HG03354 (cell line): ENCODE results near the gene UNK.
A peak's percentile ranks its signal among the peaks of the same experiment; 100 is the strongest.

Source experiments
- ATAC-seq: cut with Tn5 transposase; IDR thresholded peaks from one replicate; pipeline ENCODE4 v1.9.1; 2021; ENCODE audit warnings: mild to moderate bottlenecking; ENCODE audit not compliant: unreplicated experiment, poor library complexity, severe bottlenecking

The UNK gene

DNA sequence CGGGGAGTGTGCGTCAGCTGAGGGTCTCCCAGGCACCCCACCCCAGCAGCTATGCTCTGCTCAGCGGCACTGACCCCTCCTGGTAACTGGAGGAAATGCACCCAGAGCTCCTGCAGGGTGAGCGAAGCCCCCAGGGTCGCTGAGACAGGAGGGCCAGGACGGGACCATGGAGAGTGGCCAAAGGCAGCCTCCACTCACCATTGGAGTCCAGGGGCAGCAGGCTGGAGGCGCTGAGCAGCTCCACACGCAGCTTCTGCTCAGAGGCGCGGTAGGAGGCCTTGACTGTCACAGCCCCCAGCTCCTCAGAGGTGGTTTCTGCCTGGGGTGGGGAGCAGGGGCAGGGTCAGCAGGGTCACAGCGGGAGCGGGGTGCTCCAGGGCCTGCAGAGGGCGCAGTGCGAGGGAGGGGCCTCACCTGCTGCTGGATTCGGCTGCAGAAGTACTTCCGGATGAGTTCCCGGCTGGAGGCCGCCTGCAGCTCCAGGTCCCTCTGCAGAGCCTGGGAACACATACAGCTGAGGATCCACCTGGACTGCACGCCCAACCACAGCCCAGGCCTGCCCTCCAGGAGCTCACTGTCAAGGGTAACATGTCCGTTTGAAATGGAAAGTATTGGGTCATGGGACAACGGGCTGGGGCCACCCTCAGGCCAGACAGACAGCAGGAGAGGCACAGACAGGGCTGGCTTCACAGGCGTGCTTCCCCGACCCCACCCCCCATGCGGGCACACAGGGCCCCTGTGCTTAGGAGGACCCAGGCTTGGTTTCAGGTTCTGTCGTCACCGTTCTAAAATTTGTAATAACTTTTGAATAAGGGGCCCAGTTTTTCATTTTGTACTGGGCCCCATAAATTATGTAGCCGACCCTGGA lies 45.8 kb downstream of the UNK start:
- ATAC-seq: no peak

DNA sequence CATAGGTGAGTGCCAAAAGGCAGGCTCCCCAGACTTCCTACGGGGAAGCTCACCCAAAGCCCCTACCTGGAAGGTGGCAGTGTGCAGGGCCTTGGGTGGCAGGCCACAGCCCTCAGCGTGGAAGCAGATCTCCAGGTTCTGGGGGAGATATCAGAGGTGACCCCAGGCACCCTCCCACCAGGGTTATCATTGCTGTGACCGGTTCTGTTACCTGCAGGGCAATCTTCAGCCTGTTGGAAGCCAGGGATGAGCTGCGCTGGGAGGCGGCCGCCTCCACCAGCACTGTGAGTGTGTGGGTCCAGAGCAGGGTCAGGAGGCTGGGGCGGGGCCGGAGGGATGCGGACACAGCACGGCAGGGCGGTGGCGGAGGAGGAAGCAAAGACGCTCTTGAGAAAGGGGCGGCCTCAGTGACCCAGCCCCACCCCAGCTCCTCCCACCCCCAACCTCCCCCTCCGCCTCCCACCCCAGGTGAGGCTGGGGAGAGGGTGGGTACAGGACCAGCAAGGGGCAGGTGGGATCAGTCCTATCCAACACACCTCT lies 46.5 kb downstream of the UNK start:
- no peak for ATAC-seq

DNA sequence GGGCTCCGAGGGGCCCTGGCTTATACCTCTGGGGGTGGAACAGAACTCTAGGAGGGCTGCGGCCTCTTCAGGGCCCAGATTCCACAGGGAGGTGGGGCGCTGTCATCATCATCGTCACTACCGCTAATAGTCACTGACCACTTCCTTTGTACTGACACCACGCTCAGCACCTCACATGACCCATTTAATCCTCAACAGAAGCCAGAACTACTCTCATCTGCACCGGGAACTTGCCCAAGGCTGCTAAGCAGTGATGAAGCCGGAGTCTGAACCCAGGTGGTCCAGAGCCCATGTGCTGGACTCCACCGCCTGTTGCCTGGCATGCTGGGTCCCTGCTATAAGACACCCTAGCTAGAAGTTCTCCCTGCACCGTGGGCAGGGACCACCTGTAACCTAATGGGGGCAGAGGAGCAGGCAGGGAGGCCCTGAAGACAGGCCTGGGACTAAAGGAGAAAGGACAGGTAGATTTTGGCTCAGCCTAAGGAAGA lies 47.6 kb downstream of the UNK start:
- ATAC-seq: no peak

DNA sequence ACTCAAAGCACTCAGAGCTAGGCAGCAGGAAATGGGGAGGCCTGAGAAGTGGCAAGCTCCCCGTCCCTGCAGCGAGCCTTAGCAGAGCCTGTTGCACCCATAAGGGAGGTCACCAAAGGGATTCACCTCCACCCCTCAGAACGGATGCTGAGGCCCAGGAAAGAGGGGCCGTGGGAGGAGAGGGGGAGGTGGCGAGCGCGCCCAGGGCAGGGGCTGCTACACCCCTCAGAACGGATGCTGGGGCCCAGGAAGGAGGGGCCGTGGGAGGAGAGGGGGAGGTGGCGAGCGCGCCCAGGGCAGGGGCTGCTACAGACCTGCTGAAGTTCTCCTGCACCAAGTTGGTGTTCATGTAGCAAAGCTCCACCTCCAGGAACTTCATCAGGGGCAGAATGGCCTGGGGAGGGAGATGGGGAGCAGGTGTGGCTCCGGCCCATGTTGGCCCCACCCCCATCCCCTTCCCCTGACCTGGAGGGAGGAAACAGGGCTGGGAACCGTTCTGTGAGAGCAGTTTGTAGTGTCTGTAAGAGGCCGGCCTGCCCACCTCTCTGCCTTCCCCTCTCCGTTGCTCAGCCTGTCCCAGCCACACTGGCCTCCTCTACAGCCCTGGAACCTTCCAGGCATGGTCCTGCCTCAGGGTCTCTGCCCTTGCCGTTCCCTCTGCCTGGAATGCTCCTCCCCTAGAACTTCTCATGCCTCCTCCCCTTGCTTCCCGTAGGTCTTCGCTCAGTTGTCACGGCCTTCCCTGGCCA lies 48.2 kb downstream of the UNK start:
- no peak for ATAC-seq

DNA sequence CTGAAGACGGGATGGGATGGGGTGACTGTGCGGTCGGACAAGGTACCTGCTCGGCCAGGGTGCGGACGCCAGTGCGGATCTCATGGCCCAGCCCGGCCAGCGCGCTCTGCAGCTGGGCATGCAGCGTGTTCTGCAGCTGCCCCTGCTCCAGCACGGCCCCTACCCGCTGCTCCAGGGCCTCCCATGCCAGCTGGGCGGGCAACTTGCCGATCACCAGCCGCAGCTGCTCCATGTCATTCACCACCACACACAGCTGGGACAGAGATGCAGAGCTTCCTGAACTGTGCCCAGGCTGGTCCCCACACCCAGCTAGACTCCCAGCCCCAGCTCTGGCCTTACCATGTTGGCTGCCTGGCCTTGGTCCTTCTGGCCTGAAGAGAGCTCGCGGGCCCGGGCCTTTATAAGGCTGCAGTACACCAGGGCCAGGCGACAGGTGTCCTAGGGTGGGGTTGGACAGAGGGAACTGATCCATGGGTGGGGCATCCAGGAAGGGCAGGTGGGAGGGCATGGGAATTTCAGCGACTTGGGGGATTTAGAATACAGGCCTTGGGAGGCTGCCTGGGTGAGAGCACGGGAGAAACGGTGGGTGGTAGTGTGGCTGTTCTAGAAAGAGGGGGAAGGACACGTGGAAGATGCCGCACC lies 49.8 kb downstream of the UNK start:
- ATAC-seq: no peak

DNA sequence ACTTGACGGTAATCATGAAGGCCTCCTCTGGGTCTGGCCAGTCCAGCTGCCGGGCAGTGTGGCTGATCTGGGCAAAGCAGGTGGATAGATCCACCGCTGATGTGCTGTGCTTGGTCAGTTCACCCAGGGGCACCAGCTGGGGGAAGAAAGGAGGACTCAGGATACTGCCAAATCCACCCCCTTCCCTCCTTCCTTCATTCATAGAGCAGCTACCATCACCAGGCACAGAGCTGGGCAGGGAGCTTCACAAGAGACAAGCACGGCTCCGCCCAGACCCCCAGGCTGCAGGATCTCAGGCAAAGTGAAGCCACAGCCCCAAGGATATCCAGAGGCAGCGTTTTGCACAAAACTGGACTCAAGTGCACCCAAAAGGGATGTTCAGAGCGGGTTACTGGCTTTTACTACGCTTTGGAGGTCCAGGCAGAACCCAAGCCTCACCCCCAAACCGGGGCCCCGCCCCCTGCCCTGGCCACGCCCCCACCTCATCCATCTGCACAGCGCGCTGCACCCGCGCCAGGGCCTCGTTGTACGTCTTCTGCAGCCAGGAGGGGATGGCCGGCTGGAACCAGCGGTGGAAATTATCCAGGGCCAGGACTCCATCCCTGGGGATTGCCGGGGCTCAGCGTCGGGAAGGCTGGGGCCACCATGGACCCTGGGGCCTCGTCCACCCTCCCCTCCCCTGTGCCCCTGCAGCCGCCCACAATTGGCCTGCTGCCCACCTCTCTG lies 50.5 kb downstream of the UNK start:
- ATAC-seq: no peak

DNA sequence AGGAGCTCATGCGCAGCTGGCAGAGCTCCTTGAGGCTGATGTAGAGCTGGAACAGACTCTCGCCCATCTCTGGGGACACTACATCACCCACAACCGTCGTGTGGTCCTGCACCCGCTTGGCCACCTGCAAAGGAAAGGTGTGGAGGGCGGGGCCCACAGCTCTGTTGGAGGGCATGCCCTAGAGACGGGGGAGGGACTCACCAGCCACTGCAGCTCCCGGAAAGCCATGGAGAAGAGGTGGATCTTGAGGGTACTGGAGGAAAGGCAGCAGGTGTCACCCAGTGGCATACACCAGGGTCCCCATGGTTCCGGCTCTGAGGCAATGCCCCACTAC lies 51.0 kb downstream of the UNK start:
- ATAC-seq: no peak

DNA sequence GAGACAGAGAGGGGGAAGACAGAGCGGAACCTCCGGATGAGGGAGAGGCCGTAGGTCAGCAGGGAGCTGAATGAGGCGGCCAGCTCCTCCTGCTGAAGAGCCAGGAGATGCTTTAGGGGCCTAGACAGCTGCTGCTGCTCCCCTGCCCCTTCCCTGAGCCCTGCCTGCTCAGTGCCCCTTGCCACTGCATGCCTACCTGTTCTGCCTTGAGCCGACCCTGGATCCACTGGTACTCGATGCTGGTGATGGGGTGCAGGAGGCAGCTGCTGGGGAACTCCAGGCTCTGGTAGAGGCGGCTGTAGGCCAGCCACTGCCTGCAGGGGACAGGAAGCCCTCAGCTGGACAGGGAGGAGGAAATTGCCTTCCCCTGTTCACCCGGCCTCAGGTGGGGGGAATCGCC lies 52.0 kb downstream of the UNK start:
- ATAC-seq: no peak

DNA sequence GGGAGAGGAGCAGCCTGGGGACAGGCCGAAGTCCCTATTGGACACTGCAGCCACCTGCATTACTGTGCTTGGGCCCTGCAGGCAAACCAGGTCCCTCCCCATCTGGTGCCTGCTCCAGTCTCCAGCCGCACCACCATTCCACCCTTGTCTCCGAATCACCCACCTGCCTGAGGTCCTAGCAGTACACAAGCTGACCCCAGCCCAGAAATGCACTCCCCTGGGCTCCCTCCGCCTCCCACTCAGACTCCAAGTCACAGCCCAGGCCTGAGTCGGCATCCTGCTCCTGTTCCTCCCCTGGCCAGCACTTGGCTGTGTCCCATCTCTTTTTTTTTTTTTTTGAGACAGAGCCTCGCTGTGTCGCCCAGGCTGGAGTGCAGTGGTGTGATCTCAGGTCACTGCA lies 53.3 kb downstream of the UNK start:
- ATAC-seq: no peak

DNA sequence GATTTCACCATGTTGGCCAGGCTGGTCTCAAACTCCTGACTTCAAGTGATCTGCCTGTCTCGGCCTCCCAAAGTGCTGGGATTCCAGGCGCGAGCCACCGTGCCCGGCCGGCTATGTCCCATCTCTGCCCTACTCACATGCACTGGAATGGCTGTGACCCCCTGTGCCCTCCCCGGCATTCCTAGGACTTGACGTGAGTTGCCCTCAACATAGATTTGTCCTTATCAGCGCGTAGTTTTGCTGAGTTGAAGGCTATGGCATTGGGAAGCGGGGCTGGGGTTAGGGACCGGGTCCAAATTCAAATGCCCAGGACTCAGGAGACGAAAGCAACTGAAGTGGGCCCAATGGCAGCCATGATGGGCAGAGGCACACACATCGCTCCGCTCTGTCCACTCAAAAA lies 53.8 kb downstream of the UNK start:
- no peak for ATAC-seq

DNA sequence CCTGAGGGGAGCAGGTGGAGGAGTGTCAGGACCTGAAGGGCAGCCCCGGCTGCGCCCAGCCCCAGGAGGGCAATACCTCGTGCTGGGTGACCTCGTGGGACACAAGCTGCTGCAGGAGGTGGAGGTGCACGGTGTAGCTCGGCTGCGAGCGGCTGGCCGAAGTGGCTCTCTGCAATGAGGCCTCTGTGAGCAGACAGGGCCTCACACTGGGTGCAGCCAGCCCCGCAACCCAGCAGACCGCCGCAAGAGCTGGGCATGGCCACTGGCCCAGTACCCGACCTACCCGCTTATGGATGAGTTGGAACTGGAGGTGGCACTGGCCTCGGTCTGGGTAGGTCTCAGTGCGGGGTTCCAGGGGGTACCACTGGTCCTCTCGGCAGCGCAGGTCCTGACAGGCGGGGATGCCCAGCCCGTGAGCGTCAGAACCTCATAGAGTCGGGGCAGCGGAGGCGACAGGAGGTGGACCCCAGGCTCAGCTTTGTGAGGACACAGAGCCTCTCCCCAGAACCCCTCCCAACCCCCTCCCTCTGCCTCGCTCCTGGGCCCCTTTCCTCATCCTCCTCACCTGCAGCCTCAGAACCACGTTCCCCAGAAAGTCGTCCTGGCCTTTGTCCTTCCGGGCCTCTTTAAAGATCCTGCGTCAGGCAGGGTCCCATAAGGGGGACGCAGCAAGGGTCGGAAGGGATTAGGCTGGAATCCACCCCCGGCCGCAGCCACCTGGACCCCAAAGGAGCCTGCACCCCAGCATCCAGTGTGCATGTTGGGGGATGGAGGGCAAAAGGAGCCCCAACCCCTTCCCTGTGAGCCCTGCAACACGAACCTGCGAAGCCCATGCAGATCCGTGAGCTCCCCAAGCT lies 55.6 kb downstream of the UNK start:
- ATAC-seq: no peak

DNA sequence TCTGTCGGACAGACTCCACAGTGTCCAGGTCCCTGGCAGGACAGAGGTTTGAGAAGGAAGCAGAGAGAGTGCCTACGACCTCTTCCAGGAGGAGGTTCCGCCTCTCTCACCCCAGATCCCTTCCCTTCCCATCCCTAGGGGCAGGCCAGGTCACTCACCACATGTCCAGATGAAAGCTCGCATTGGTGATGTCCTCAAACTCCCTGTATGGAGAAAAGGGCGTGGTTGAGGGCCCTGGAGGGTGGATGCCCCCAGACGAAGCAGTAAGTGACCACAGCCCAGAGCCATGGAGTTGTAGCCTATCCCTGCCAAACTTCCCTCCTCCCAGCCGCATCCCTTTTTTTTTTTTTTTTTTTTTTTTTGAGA lies 56.2 kb downstream of the UNK start:
- no peak for ATAC-seq

DNA sequence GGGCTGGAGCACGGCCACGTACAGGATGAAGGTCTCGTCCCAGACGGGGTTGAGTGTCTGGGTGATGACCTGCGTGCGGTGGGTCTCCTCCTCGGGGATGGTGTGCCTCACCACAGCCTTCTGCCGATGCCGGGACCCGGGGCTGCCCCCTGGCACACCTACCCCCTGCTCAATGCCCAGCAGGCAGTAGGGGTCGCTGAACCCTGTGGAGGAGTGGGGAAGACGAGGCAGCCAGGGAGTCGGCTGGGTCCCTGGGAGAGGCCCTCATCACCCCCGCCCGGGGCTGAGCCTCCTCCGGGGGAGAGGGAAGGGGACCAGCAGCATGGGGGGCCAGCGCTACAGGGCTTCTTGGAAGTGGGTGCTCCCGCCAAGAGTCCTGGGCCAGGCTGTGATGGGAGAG lies 57.8 kb downstream of the UNK start:
- no peak for ATAC-seq

DNA sequence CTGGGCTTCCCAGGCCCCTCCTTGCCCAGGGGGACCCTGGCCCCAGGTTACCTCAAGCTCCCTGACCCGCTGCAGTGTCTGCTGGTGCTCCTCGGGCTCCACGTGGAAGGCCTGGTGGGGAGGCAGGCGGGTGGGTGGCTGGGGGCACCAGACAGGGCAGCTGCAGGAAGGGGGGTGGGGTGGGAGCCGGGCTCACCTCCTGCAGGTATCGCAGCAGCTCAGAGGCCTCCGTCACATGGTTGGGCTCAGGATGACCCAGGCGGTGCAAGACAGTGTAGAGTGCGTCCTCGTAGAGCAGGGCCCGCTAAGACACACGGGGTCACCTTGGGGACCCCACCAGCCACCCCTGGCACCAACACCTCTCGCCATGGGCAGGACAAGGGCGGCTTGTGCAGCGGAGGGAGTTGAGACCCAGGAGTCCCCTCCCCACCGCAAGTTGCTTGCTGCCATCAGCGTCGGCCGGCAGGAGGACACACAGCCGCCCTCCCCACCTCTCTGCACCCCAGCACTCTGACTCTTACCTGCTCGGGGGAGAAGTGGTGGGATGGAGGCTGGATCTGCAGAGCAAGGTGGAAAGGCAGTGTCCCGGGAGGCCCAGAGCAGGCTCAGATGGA lies 58.5 kb downstream of the UNK start:
- ATAC-seq: no peak

DNA sequence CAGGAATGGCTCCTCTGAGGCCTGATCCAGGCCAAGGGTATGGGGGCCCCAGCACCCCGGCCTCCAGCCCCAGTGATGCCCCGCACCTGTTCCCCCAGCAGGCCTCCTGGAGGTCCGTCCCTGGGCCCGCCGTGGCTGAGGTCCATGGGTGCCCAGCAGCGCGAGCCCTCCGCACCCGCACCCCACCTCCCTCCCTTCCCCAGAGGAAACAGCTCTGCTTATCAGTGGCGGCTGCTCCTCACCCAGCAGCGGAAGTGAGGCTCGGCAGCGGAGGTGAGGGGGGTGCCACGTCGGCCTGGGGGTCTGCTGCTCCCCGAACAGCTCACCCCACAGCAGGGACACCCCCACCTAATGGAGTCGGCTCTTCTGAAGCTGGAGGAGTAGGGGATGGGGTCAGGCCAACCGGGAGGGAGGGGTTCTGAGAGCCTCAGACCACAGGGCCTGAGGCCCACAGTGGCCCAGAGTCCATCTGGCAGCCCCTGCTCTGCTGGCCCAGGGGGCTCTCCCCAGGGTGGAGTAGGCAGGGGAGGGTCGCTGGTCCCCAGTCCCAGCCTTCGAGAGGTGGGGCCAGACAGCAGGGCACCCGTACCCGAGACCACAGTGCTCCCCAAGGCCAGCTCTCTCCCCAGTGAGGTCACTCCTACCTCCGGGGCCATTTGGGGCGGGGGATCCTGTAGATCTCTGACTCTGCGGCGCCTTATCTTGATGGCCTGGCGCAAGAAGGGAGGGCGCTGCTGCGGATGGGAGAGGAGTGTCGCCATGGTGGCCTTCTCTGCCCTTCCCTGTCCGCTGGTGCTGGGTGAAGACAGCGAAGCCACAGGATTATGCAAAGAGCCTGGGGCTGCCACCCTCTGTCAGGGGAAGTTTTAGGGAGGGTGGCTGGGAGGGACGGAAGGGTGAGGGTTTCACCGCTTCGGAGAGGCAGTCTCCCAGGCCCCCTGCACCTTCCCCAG lies 59.2 kb downstream of the UNK start, which contains the start of gene UNC13D:
Gene UNC13D, minus strand, starts transcription at position 828 of the 953 bp plus-strand sequence. Its CDS starts 67 bp downstream, at position 761.
- no peak for ATAC-seq

DNA sequence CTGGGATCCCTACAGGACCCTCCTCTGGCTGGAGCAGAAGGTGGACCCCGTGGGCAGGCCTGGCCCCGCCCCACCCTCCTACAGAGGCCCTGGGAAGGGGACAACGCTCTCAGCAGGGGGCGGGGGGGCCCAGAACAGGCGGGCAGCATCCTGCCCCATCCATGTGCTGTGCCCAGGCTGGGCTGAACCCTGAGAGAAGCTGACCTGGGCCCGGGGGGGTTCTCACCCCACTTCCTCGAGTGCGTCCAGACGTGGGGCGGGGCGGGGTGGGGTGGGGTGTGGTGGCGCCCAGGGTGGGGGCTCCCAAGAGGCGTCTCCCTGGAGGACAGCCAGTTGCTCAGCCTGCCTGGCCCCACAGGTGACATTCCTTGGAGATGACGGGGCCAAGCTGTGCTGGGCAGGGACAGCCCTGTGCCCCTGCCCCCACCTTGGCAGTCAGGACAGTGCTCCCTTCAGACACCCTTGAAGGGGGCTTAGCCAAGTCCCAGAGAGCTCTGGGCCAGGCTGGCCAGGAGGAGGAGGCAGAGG lies 60.0 kb downstream of the UNK start:
- peak; percentile 9 for ATAC-seq

DNA sequence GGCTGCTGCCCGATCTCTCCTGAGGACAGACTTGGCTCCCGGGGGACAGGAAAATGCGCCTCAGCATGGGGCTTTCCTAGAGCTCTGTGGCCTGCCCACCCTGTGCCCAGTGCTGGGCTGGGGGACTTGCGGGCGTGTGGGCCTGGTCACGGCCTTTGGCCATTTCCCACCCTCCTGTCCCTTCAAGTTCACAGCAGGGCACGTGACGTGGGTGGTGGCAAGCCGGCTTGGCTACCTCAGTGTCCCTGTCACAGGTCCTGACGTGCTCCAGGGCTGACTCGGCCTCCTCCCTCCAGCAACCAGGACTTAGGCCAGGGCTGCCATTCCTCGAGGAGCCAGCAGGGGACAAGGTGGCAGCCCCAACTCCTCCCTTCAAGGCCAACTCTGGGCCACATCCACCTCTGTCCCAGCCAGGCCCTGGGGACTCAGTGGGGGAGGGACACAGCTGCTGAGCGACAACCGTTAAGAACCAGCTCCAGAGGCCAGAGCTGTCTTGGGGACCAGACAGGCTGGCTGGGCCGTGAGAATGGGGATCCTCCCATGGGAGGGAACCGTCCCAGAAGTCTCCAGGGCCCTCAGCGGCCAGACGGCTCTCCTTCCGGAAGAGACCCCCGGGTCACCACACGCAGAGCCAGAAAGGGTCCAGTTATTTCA lies 60.6 kb downstream of the UNK start:
- peak; percentile 81 for ATAC-seq
